Esophagus squamous epithelium (tissue), 4 donors: ENCODE measurements around the gene PRSS27.
"Not testable (repeated sequence)": the region's sequence is repeated elsewhere in the genome, so short reads cannot be mapped to it uniquely, and the experiment has no call there.

ENCODE experiments used
- POLR2A ChIP-seq, 4 donors: fragments of 450-650 bp; IDR thresholded peaks; one replicate each; pipeline ENCODE4 v1.6.1; 2017; ENCODE audit warnings: antibody characterized with exemption in 4 of 4, mild to moderate bottlenecking in 4 of 4, moderate library complexity in 3 of 4
- TF ChIP-seq, protein P1 (sequence below), 6 experiments: fragments of 450-650 bp in 4 of 6; fragments of 200-600 bp in 2 of 6; sonication (generic) in 2 of 6; IDR thresholded peaks; one replicate each; pipeline ENCODE4 v1.5.1; 2016 to 2019; ENCODE audit warnings: antibody characterized with exemption in 6 of 6, mild to moderate bottlenecking in 4 of 6, moderate library complexity in 4 of 6

DNA sequence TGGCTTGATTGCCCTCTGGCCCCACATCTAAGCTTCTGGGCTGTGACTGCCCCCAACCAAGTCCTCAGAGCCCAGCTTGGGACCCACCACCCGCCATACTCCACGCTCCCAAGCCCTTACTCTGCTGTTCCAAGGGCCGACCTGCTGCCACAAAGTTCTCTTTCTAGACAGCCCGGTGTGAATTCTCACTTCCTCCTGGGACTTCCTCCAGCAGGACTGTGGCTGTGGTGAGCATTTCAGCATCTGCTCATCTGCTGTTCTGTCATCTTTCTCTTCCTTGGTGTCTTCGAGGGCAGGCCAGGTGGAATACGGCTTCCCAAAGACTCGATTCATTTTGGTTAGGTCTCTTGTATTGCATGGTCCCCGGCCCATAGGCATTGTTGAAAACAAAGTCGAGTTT is 33.9 kb downstream of the PRSS27 start:
- TF ChIP-seq, protein P1, sequence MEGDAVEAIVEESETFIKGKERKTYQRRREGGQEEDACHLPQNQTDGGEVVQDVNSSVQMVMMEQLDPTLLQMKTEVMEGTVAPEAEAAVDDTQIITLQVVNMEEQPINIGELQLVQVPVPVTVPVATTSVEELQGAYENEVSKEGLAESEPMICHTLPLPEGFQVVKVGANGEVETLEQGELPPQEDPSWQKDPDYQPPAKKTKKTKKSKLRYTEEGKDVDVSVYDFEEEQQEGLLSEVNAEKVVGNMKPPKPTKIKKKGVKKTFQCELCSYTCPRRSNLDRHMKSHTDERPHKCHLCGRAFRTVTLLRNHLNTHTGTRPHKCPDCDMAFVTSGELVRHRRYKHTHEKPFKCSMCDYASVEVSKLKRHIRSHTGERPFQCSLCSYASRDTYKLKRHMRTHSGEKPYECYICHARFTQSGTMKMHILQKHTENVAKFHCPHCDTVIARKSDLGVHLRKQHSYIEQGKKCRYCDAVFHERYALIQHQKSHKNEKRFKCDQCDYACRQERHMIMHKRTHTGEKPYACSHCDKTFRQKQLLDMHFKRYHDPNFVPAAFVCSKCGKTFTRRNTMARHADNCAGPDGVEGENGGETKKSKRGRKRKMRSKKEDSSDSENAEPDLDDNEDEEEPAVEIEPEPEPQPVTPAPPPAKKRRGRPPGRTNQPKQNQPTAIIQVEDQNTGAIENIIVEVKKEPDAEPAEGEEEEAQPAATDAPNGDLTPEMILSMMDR (IDR thresholded peaks at IDR 0.05): not testable (repeated sequence)
- TF ChIP-seq POLR2A (IDR thresholded peaks at IDR 0.05): not testable (repeated sequence)
